Brain microvascular endothelial cell (primary cell): ENCODE measurements around the gene SMYD4.

ENCODE experiments used
- DNase-seq: peaks from one replicate; pipeline ENCODE4 v3.0.0-alpha.2; 2020
- H3K27ac ChIP-seq: fragments of 250-450 bp; sonication (Bioruptor Pico); 2 replicates; pipeline ENCODE4 v1.5.1; 2020; ENCODE audit warnings: mild to moderate bottlenecking, moderate library complexity
- H3K27me3 ChIP-seq: fragments of 250-450 bp; sonication (Bioruptor Pico); replicated peaks from 2 replicates; pipeline ENCODE4 v1.5.1; 2020; ENCODE audit warnings: mild to moderate bottlenecking
- H3K36me3 ChIP-seq: fragments of 250-450 bp; sonication (Bioruptor Pico); replicated peaks from 2 replicates; pipeline ENCODE4 v1.5.1; 2020; ENCODE audit warnings: mild to moderate bottlenecking
- H3K4me3 ChIP-seq: 2 replicates; pipeline ENCODE4 v1.5.1; 2011; ENCODE audit warnings: low read depth, mild to moderate bottlenecking, control low read depth, low read length, moderate library complexity
- in situ Hi-C: cut with HindIII; loops from 2 replicates; pipeline ENCODE4 v1.10.0; 2017; ENCODE audit warnings: low sequenced_read_pairs, low pct_ligation_motif_present
- TF ChIP-seq, protein P1 (sequence below): IDR thresholded peaks from 2 replicates; pipeline ENCODE4 v1.5.1; 2011; ENCODE audit warnings: low read depth, mild to moderate bottlenecking, moderate library complexity, low read length, control low read depth, inconsistent platforms; ENCODE audit errors: missing control alignments

The SMYD4 gene

DNA sequence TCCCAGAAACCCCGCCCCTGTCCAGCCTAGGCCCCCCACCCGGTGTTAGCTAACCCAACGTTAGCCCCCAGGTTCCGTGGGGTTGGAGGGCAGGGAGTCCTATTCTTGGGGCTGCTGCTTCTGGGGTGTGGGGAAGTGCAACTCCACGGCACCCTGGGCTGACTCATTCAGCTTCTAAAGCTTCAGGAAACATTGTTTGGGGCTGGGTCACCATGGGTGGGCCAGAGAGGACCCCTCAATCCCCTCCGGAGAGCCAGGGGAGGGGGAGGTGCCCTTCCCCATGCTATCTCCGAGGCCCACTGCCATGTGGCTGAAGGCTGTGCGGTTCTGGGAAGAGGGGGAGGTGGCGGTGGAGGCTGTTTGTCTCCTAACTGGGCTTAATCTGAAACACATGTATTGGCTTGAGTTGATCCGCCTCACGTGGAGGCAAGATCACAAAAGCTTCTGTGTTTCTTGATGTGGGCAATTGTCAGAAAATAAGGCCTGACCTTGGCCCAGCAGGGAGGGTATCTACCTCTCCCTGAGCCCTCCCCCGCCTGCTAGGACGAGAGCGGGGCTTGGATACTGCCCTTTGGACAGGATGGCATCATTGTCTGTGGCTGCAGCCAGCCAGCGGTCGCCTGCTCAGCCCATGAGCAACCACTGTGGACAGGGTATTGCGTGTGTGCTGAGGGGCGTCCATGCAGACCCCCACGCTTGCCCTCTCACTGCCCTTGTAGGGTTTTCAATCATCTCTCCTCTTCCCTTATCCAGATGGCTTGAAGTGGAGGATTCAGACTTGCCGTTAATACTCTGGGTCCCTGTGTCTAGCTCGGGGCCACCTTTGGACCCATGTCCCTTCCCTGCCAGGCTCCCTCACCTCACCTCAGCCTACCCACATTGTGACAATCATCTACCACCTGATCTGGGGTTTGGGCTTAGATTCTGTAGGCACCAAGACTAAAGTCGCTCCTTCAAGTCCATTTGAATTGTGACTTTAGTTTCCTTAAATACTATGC lies 66.5 kb downstream of the SMYD4 start:
- Histone ChIP-seq H3K36me3 (no peaks in the 10 kb centered on the region), H3K4me3 (peak overlapping the region; percentile 52), H3K27me3 (no peaks in the 10 kb centered on the region), H3K27ac (no peak overlapping the region)
- TF ChIP-seq, protein P1, sequence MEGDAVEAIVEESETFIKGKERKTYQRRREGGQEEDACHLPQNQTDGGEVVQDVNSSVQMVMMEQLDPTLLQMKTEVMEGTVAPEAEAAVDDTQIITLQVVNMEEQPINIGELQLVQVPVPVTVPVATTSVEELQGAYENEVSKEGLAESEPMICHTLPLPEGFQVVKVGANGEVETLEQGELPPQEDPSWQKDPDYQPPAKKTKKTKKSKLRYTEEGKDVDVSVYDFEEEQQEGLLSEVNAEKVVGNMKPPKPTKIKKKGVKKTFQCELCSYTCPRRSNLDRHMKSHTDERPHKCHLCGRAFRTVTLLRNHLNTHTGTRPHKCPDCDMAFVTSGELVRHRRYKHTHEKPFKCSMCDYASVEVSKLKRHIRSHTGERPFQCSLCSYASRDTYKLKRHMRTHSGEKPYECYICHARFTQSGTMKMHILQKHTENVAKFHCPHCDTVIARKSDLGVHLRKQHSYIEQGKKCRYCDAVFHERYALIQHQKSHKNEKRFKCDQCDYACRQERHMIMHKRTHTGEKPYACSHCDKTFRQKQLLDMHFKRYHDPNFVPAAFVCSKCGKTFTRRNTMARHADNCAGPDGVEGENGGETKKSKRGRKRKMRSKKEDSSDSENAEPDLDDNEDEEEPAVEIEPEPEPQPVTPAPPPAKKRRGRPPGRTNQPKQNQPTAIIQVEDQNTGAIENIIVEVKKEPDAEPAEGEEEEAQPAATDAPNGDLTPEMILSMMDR: no peak
- DNase-seq: peak; percentile 38
- in situ Hi-C loops: no loop called here

- peak overlapping the region; percentile 52 for H3K4me3 ChIP-seq
- no peak overlapping the region for H3K27ac ChIP-seq
- DNase-seq: no peak
These were observed 67.3 kb downstream of the SMYD4 start for GRCh38 chr17:1762233-1762900.

DNA sequence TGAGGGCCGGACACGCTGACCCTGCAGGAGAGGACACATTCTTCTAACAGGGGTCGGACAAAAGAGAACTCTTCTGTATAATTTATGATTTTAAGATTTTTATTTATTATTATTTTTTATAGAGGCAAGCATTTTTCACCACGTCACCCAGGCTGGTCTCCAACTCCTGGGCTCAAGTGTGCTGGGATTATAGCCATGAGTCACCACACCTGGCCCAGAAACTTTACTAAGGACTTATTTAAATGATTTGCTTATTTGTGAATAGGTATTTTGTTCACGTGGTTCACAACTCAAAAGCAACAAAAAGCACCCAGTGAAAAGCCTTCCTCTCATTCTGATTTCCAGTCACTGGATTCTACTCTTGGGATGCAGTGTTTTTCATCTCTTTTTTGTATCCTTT lies 70.2 kb downstream of the SMYD4 start:
- TF ChIP-seq, protein P1: no peak
- in situ Hi-C loops: no loop called here
- Histone ChIP-seq H3K36me3 (no peaks in the 10 kb centered on the region), H3K27ac (no peak overlapping the region), H3K4me3 (no peak overlapping the region), H3K27me3 (no peaks in the 10 kb centered on the region)
- DNase-seq: no peak

More at GRCh38 chr17:1762233-1762900, 67.3 kb downstream of the SMYD4 start:
- in situ Hi-C loops: no loop called here
- no peaks in the 10 kb centered on the region for H3K36me3 ChIP-seq
- no peaks in the 10 kb centered on the region for H3K27me3 ChIP-seq
- TF ChIP-seq, protein P1: no peak

DNA sequence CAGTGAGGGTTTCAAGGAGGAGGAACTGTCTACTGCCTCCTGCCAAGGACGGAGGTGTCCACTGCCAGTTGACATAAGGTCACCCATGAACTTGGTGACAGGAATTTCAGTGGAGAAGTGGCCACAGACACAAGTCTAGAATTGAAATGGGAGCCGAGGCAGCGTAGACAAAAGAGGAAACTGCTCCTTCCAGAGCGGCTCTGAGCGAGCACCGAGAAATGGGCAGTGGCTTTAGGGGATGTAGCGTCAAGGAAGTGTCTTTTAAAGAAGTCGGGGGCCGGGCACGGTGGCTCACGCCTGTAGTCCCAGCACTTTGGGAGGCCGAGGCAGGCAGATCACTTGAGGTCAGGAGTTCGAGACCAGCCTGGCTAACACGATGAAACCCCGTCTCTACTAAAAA lies 70.9 kb downstream of the SMYD4 start:
- H3K4me3 ChIP-seq: no peak overlapping the region
- H3K27ac ChIP-seq: no peak overlapping the region
- no peaks in the 10 kb centered on the region for H3K36me3 ChIP-seq
- DNase-seq: no peak
- TF ChIP-seq, protein P1: no peak
- in situ Hi-C loops: no loop called here
- H3K27me3 ChIP-seq: no peaks in the 10 kb centered on the region

- no peak for DNase-seq
- Histone ChIP-seq H3K4me3 (no peak overlapping the region), H3K27me3 (no peaks in the 10 kb centered on the region), H3K36me3 (no peaks in the 10 kb centered on the region), H3K27ac (no peak overlapping the region)
- in situ Hi-C loops: no loop called here
- TF ChIP-seq, protein P1: no peak
These were observed 73.9 kb downstream of the SMYD4 start for GRCh38 chr17:1755827-1756262.
